Measurements from ENCODE around the gene FLT3.

- no peak for TF ChIP-seq POLR2A (IDR thresholded peaks at IDR 0.05)
- TF ChIP-seq CTCF (IDR thresholded peaks at IDR 0.05), result no peak
Observed at GRCh38 chr13:28128030-28128429, 27.7 kb upstream of the FLT3 start.

Data from testis (tissue), 2 donors.